Prostate gland (tissue), 2 donors: ENCODE measurements around the gene RARS2. TPM values are rescaled to one million over a fixed set of nuclear protein-coding genes. Genes with fewer than 3 reads are reported as not detected.

Source experiments
- DNase-seq: peaks from one replicate; pipeline ENCODE4 v3.0.0-alpha.2; 2019; ENCODE audit warnings: low spot score
- H3K27ac ChIP-seq, 2 donors: fragments of 200-600 bp; sonication (generic); 2 replicates each; pipeline ENCODE4 v1.5.1; 2017 to 2019
- H3K27me3 ChIP-seq: fragments of 200-600 bp; sonication (generic); replicated peaks from 2 replicates; pipeline ENCODE4 v1.5.1; 2019; ENCODE audit not compliant: insufficient read depth
- H3K36me3 ChIP-seq, 2 donors: fragments of 200-600 bp; sonication (generic); 1 replicate in 1 of 2; 2 replicates in 1 of 2; pipeline versions ENCODE4 v1.5.1 to v1.8.1; 2017 to 2019
- H3K4me1 ChIP-seq: fragments of 200-600 bp; sonication (generic); replicated peaks from 2 replicates; pipeline ENCODE4 v1.5.1; 2019
- H3K4me3 ChIP-seq, 2 donors: fragments of 200-600 bp; sonication (generic); 2 replicates each; pipeline ENCODE4 v1.5.1; 2017 to 2019
- H3K9me3 ChIP-seq: fragments of 200-600 bp; sonication (generic); 2 replicates; pipeline ENCODE4 v1.5.1; 2017
- POLR2A ChIP-seq: fragments of 450-650 bp; IDR thresholded peaks from one replicate; pipeline ENCODE4 v1.6.1; 2016; ENCODE audit warnings: antibody characterized with exemption, mild to moderate bottlenecking
- POLR2AphosphoS5 ChIP-seq: sonication (generic); formaldehyde crosslinking; IDR thresholded peaks from one replicate; pipeline ENCODE4 v1.6.1; 2017; ENCODE audit warnings: antibody characterized with exemption
- WGBS: methylation state at CpG from one replicate; pipeline ENCODE4 v1.1.5; 2018; 5-methylcytosine and 5-hydroxymethylcytosine counted together
- intact Hi-C: fragments of 100-400 bp; cut with DNase I; formaldehyde crosslinking; loops from one replicate; pipeline ENCODE4 v1.14.2; 2022
- total RNA-seq, 2 donors: library from RNA; depleted of rRNA; stranded (reverse); fragments of >200 nt; gene quantifications; one replicate each; pipeline ENCODE4 v1.1.0, GENCODE V29; 2016
- TF ChIP-seq, protein P1 (sequence below), 4 experiments: fragments of 200-600 bp in 2 of 4; fragments of 450-650 bp in 2 of 4; sonication (generic) in 2 of 4; IDR thresholded peaks; 1 replicate in 3 of 4; 2 replicates in 1 of 4; pipeline ENCODE4 v1.5.1; 2016 to 2019; ENCODE audit warnings: antibody characterized with exemption in 4 of 4, mild to moderate bottlenecking in 2 of 4, moderate library complexity in 2 of 4

The RARS2 gene
- total RNA-seq, 2 donors from 2014 or later = 27.4 to 29.5 TPM

DNA sequence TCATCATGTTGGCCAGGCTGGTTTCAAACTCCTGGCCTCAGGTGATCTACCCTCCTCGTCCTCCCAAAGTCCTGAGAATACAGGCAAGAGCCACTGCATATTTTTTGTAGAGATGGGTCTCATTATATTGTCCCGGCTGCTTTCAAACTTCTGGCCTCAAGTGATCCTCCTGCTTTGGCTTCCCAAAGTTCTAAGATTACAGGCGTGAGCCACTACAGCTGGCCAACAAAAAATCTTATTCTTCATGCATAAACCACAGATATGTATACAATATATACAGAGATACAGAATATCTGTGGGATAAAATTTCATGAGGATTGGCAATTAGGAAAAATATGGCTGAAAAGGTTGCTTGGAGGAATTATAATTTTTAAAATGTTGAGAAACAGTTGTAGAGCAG, 67.1 kb downstream of the RARS2 start:
- Histone ChIP-seq H3K9me3 (no peaks in the 10 kb centered on the region), H3K4me1 (no peaks in the 10 kb centered on the region), H3K27ac (no peak overlapping the region), H3K4me3 (no peak overlapping the region), H3K36me3 (peaks cover 5 to 10% of the 10 kb centered on the region in 2 donors), H3K27me3 (no peaks in the 10 kb centered on the region)
- 82% methylated on average over 3 of the region's 3 CpGs for WGBS
- no peak for TF ChIP-seq POLR2A
- TF ChIP-seq POLR2AphosphoS5 = no peak
- TF ChIP-seq, protein P1, sequence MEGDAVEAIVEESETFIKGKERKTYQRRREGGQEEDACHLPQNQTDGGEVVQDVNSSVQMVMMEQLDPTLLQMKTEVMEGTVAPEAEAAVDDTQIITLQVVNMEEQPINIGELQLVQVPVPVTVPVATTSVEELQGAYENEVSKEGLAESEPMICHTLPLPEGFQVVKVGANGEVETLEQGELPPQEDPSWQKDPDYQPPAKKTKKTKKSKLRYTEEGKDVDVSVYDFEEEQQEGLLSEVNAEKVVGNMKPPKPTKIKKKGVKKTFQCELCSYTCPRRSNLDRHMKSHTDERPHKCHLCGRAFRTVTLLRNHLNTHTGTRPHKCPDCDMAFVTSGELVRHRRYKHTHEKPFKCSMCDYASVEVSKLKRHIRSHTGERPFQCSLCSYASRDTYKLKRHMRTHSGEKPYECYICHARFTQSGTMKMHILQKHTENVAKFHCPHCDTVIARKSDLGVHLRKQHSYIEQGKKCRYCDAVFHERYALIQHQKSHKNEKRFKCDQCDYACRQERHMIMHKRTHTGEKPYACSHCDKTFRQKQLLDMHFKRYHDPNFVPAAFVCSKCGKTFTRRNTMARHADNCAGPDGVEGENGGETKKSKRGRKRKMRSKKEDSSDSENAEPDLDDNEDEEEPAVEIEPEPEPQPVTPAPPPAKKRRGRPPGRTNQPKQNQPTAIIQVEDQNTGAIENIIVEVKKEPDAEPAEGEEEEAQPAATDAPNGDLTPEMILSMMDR (IDR thresholded peaks at IDR 0.05) = no peak
- intact Hi-C loops = no loop called here
- DNase-seq = no peak

DNA sequence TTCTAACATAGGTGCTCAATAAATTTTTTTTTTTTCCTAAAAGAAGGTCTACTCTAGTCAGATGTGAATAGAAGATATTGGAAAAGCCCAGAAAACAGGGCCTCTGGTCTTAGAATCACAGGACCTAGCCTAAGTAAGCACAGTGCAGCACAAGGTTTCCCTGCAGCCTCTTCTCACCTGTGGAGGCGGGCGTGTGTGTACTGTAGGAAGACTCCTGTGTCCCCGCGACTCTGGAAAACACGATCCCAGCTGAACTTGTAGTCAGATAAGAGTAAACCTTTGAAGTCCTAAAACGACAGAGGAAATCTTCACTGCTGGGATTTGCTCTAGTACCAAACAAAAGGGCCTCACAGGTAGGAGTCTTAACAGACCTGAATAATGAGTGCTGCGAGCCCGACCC, 71.3 kb downstream of the RARS2 start:
- WGBS = 82% methylated on average over 8 of the region's 8 CpGs
- H3K9me3 ChIP-seq = no peaks in the 10 kb centered on the region
- H3K27ac ChIP-seq = no peak overlapping the region
- no peak overlapping the region for H3K4me3 ChIP-seq
- intact Hi-C loops = no loop called here
- H3K36me3 ChIP-seq = peaks cover 5 to 10% of the 10 kb centered on the region in 2 donors
- no peak for TF ChIP-seq POLR2AphosphoS5
- TF ChIP-seq POLR2A = no peak
- TF ChIP-seq, protein P1 (IDR thresholded peaks at IDR 0.05) = no peak
- H3K27me3 ChIP-seq = no peaks in the 10 kb centered on the region
- no peaks in the 10 kb centered on the region for H3K4me1 ChIP-seq
- no peak for DNase-seq

GRCh38 chr6:87514831-87515230, 75.0 kb downstream of the RARS2 start:
- H3K27me3 ChIP-seq = no peaks in the 10 kb centered on the region
- intact Hi-C loops = no loop called here
- 66% methylated on average over 2 of the region's 2 CpGs for WGBS
- no peak overlapping the region for H3K4me3 ChIP-seq
- peaks cover 5 to 10% of the 10 kb centered on the region in 2 donors for H3K36me3 ChIP-seq
- no peak overlapping the region for H3K27ac ChIP-seq
- no peaks in the 10 kb centered on the region for H3K4me1 ChIP-seq
- DNase-seq = no peak
- TF ChIP-seq, protein P1 (IDR thresholded peaks at IDR 0.05) = no peak
- no peak for TF ChIP-seq POLR2AphosphoS5
- no peak for TF ChIP-seq POLR2A
- no peaks in the 10 kb centered on the region for H3K9me3 ChIP-seq

DNA sequence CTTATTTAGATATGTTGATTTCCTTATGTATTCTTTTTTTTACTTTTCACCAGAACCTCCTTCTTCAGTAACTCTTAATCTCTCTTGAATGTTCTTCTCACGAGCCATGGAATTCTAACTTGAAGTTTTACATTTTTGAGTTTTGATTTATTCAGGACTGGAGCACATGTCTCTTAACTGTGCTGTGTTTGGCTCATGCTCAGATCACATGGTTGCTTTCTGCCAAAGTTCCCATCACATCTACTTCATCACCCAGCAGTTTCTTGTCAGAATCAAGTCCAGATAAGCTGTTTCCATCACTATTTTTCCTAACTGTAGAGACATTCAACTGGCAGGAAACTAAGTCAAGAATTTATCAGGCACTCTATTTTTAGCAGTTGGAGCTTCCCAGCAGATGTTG, 85.3 kb downstream of the RARS2 start:
- intact Hi-C loops = no loop called here
- no peak overlapping the region for H3K27ac ChIP-seq
- DNase-seq = no peak
- H3K36me3 ChIP-seq = peaks cover 0 to 5% of the 10 kb centered on the region in 2 donors
- H3K4me3 ChIP-seq = no peak overlapping the region
- H3K27me3 ChIP-seq = no peaks in the 10 kb centered on the region
- no peak for TF ChIP-seq POLR2A
- TF ChIP-seq, protein P1 (IDR thresholded peaks at IDR 0.05) = no peak
- TF ChIP-seq POLR2AphosphoS5 = no peak
- 65% methylated on average over 1 of the region's 1 CpG for WGBS
- no peaks in the 10 kb centered on the region for H3K9me3 ChIP-seq
- no peaks in the 10 kb centered on the region for H3K4me1 ChIP-seq

DNA sequence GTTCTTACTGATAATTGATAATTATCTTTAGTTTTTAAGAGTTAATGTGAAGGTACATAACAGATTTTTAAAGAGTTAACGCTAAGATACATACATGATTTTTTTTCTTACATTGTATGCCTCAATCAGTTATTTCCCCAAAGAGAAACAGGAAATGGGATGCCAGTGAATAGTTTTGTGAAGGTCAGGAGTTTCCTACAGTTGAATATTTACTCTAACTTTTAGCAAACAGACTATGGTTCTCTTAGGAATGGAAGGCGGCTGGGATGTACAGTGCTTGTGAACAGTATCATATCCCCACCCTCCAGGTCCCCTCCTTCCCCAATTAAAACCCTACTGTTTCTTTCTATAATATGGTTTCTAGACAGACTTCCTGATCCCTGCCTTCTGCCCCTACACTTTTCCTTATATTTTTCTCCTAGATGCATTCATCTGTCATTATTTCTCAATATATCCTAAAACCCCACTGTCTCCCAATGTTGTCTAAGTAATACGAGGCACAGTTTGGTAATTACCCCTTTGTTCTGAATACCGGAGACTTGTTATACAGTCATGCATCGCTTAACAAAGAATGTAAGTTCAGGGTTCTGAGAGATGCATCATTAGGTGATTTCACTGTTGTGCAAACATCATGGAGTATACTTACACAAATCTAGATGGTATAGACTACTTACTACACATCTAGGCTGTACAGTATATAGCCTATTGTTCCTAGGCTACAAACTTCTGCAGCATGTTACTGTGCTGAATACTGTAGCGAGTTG, 87.8 kb downstream of the RARS2 start:
- Histone ChIP-seq H3K9me3 (no peaks in the 10 kb centered on the region), H3K4me3 (no peak overlapping the region), H3K36me3 (peaks cover 2 to 5% of the 10 kb centered on the region in 2 donors), H3K27me3 (no peaks in the 10 kb centered on the region), H3K4me1 (no peaks in the 10 kb centered on the region), H3K27ac (no peak overlapping the region)
- no peak for DNase-seq
- WGBS = 86% methylated on average over 6 of the region's 6 CpGs
- intact Hi-C loops = no loop called here
- TF ChIP-seq, protein P1 (IDR thresholded peaks at IDR 0.05) = no peak
- TF ChIP-seq POLR2A (no peak), POLR2AphosphoS5 (no peak)
